Loucy (cell line): ENCODE results near the gene HOXD10.

Source experiments
- EZH2phosphoT487 ChIP-seq: fragments of 200-600 bp; IDR thresholded peaks from 2 replicates; pipeline ENCODE4 v1.6.1; 2018; ENCODE audit warnings: antibody characterized with exemption, mild to moderate bottlenecking, moderate library complexity, borderline replicate concordance
- TF ChIP-seq, protein P1 (sequence below): fragments of 200-600 bp; sonication (generic); conservative IDR thresholded peaks from 2 replicates; pipeline ENCODE4 v1.5.1; 2014; ENCODE audit warnings: mild to moderate bottlenecking, antibody characterized with exemption, low read length

DNA sequence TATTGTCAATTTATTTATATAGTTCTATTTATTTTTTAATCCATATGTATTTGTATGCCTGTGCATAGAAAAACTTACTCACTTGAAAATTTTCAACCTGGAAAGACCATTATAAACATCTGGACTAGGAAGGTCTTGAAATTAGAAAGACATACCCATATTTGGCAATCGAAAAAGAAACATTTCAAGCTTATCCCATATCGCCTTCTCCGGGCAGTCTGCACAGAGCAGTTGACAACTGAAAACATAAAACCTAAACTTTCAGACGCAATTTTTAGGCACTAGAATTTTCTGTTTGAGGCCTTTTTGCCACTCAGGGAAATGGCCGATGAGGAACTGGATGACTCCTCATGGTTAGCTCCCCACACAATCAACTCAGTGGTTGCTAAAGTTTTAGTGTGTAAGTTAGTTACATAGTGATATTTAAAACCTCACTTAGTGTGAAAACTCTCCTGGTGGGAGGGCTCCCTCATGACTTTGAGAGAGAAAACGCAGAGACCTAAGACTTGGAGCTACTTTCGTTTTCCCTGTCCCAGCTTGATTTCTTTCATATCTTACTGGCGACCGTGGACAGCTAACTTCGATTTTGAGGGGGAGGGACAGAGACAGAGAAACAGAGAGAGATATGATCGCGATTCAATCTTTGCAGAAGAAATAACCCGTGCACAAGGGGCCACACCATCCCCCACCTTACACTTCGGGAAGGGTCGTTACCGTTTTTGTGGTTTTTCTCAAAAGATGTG lies 20.2 kb upstream of the HOXD10 start:
- TF ChIP-seq, protein P1, sequence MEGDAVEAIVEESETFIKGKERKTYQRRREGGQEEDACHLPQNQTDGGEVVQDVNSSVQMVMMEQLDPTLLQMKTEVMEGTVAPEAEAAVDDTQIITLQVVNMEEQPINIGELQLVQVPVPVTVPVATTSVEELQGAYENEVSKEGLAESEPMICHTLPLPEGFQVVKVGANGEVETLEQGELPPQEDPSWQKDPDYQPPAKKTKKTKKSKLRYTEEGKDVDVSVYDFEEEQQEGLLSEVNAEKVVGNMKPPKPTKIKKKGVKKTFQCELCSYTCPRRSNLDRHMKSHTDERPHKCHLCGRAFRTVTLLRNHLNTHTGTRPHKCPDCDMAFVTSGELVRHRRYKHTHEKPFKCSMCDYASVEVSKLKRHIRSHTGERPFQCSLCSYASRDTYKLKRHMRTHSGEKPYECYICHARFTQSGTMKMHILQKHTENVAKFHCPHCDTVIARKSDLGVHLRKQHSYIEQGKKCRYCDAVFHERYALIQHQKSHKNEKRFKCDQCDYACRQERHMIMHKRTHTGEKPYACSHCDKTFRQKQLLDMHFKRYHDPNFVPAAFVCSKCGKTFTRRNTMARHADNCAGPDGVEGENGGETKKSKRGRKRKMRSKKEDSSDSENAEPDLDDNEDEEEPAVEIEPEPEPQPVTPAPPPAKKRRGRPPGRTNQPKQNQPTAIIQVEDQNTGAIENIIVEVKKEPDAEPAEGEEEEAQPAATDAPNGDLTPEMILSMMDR: no peak
- TF ChIP-seq EZH2phosphoT487: no peak
